ENCODE results near the gene EIF4B. TPM values are rescaled to one million over a fixed set of nuclear protein-coding genes. Genes with fewer than 3 reads are reported as not detected.

The EIF4B gene
- total and polyA plus RNA-seq, 2 of the 13 experiments (the other 11 are each of a cell fraction or from before 2014, with no cell fraction given): 416 to 548 TPM

DNA sequence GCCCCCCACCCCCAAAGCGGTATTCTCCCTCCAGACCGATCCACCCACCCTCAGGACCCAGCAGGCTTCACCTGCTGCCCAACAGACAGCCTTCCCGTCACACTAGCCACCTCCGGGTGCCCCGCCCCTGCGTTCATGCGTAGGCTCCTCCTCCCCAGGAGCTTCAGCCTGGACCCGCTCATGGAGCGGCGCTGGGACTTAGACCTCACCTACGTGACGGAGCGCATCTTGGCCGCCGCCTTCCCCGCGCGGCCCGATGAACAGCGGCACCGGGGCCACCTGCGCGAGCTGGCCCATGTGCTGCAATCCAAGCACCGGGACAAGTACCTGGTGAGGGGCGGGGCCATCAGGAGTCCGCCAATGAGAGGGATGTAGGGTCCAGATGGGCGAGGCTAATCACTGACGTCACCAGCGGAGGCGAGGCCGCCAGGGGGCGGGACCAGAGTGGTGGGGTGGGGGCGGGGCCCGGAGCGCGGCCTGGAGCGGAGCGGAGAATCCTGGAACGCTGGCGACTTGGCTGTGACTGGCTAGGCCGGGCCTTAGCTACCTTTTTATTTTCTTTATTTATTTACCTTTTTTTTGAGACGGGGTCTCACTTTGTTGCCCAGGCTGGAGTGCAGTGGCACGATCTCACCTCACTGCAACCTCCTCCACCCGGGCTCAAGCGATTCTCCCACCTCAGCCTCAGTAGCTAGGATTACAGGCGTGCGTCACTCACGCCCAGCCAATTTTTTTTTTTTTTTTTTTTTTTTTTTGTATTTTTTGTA, 48.0 kb downstream of the EIF4B start:
- 66% methylated on average over 30 of the region's 48 CpGs for WGBS (ENCODE audit: low lambda C conversion rate)
- peak overlapping the region; percentile 66 for H3K9ac ChIP-seq (ENCODE audit: insufficient read depth, low read depth, low read length)
- peak; percentile 83 for DNase-seq (ENCODE audit: low spot score)
- intact Hi-C loops (cut with micrococcal nuclease; ENCODE audit: unreplicated experiment) (no loop called here), in situ Hi-C loops (cut with HindIII; ENCODE audit: extremely low pct_ligation_motif_present, low pct_unique_long_range_greater_than_20kb) (no loop called here)
- no TSS peak for BruUV-seq (replicated peaks)
- peaks cover 18% of the 10 kb centered on the region for H3K79me2 ChIP-seq (ENCODE audit: insufficient read depth, low read length)
- no peaks in the 10 kb centered on the region for H4K20me1 ChIP-seq (ENCODE audit: insufficient read depth, low read length)
- H3K27ac ChIP-seq (ENCODE audit: extremely low read length, insufficient read depth, low read length): peak overlapping the region; percentile 69
- peak overlapping the region; percentile 52 to 73 (median 60); a peak in 5 of 6 replicates for H3K4me3 ChIP-seq (replicated peaks in 1 of 3; ENCODE audit: insufficient read depth in 1 of 3, low read depth in 2 of 3, low read length in 3 of 3)
- ChIA-PET CTCF (ENCODE audit: low intra/inter-chr PET ratio, low total read pairs) (no interaction called here), POLR2A (interaction anchor here (0.8 to 8.3 kb wide), 10 partner anchors 7 to 126 kb away, joined by 4 to 83 read pairs (median 8); partner anchors contain the start of genes CSAD, EIF4B, SOAT2 and SPRYD3)
- 0 out of 5 replicates have a peak, but pooled peaks cover 0 to 7% of the 10 kb centered on the region in 2 experiments for H3K36me3 ChIP-seq (replicated peaks in 1 of 2; ENCODE audit: control insufficient read depth in 1 of 2, insufficient read depth in 2 of 2, low read length in 2 of 2)
- peak; percentile 28 for FAIRE-seq
- peak; percentile 19 for ATAC-seq
- no peaks in the 10 kb centered on the region for H3K9me3 ChIP-seq (ENCODE audit: low read length)
- peak overlapping the region; percentile 71 for H3K4me2 ChIP-seq (ENCODE audit: low read depth, low read length)
- peaks cover 40% of the 10 kb centered on the region for H3K4me1 ChIP-seq (ENCODE audit: insufficient read depth, low read length)
- no peak overlapping the region for H2AFZ ChIP-seq (ENCODE audit: low read length)
- no peaks in the 10 kb centered on the region for H3K27me3 ChIP-seq (ENCODE audit: control insufficient read depth in 1 of 2, insufficient read depth in 2 of 2, low read length in 2 of 2)
- TF ChIP-seq RFX5 (IDR thresholded peaks at IDR 0.05; ENCODE audit: low read depth, low read length) (peak; percentile 35; the same call in 1 of the 2 replicates), CREM (IDR thresholded peaks at IDR 0.05) (peak; percentile 23; the same call in 1 of the 2 replicates), CREM (CRISPR knock-in tag; IDR thresholded peaks at IDR 0.05) (no peak), MAF1 (CRISPR knock-in tag; IDR thresholded peaks at IDR 0.05; ENCODE audit: borderline replicate concordance) (no peak), BHLHE40 (IDR thresholded peaks at IDR 0.05; ENCODE audit: low read length) (no peak), HNRNPLL (IDR thresholded peaks at IDR 0.05; ENCODE audit: low read depth, low read length, poor library complexity, severe bottlenecking) (peak; percentile 52), SP1 (IDR thresholded peaks at IDR 0.05) (no peak), SP1 (CRISPR knock-in tag; IDR thresholded peaks at IDR 0.05) (peak; percentile 48; the same call in 1 of the 2 replicates), RFXAP (CRISPR knock-in tag; IDR thresholded peaks at IDR 0.05; ENCODE audit: borderline replicate concordance) (0 out of 2 replicates have a peak, but pooled peaks have one; percentile 16), ZZZ3 (CRISPR knock-in tag; IDR thresholded peaks at IDR 0.05; ENCODE audit: borderline replicate concordance) (no peak), KDM2A (CRISPR knock-in tag; IDR thresholded peaks at IDR 0.05; ENCODE audit: borderline replicate concordance, low read depth) (peak; percentile 38; the same call in 1 of the 2 replicates), ZNF350 (CRISPR knock-in tag; IDR thresholded peaks at IDR 0.05; ENCODE audit: borderline replicate concordance, low read depth) (peak; percentile 37; the same call in 1 of the 2 replicates), KLF6 (CRISPR knock-in tag; IDR thresholded peaks at IDR 0.05) (0 out of 2 replicates have a peak, but pooled peaks have one; percentile 7), SMAD1 (CRISPR knock-in tag; IDR thresholded peaks at IDR 0.05; ENCODE audit: borderline replicate concordance, low read depth) (0 out of 2 replicates have a peak, but pooled peaks have one; percentile 28)
- TF ChIP-seq, protein P1, sequence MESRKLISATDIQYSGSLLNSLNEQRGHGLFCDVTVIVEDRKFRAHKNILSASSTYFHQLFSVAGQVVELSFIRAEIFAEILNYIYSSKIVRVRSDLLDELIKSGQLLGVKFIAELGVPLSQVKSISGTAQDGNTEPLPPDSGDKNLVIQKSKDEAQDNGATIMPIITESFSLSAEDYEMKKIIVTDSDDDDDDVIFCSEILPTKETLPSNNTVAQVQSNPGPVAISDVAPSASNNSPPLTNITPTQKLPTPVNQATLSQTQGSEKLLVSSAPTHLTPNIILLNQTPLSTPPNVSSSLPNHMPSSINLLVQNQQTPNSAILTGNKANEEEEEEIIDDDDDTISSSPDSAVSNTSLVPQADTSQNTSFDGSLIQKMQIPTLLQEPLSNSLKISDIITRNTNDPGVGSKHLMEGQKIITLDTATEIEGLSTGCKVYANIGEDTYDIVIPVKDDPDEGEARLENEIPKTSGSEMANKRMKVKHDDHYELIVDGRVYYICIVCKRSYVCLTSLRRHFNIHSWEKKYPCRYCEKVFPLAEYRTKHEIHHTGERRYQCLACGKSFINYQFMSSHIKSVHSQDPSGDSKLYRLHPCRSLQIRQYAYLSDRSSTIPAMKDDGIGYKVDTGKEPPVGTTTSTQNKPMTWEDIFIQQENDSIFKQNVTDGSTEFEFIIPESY (CRISPR knock-in tag; IDR thresholded peaks at IDR 0.05): peak; percentile 47; the same call in 1 of the 2 replicates
- TF ChIP-seq, protein P2, sequence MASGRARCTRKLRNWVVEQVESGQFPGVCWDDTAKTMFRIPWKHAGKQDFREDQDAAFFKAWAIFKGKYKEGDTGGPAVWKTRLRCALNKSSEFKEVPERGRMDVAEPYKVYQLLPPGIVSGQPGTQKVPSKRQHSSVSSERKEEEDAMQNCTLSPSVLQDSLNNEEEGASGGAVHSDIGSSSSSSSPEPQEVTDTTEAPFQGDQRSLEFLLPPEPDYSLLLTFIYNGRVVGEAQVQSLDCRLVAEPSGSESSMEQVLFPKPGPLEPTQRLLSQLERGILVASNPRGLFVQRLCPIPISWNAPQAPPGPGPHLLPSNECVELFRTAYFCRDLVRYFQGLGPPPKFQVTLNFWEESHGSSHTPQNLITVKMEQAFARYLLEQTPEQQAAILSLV (CRISPR knock-in tag; IDR thresholded peaks at IDR 0.05; ENCODE audit: borderline replicate concordance): no peak
- TF ChIP-seq, protein P3, sequence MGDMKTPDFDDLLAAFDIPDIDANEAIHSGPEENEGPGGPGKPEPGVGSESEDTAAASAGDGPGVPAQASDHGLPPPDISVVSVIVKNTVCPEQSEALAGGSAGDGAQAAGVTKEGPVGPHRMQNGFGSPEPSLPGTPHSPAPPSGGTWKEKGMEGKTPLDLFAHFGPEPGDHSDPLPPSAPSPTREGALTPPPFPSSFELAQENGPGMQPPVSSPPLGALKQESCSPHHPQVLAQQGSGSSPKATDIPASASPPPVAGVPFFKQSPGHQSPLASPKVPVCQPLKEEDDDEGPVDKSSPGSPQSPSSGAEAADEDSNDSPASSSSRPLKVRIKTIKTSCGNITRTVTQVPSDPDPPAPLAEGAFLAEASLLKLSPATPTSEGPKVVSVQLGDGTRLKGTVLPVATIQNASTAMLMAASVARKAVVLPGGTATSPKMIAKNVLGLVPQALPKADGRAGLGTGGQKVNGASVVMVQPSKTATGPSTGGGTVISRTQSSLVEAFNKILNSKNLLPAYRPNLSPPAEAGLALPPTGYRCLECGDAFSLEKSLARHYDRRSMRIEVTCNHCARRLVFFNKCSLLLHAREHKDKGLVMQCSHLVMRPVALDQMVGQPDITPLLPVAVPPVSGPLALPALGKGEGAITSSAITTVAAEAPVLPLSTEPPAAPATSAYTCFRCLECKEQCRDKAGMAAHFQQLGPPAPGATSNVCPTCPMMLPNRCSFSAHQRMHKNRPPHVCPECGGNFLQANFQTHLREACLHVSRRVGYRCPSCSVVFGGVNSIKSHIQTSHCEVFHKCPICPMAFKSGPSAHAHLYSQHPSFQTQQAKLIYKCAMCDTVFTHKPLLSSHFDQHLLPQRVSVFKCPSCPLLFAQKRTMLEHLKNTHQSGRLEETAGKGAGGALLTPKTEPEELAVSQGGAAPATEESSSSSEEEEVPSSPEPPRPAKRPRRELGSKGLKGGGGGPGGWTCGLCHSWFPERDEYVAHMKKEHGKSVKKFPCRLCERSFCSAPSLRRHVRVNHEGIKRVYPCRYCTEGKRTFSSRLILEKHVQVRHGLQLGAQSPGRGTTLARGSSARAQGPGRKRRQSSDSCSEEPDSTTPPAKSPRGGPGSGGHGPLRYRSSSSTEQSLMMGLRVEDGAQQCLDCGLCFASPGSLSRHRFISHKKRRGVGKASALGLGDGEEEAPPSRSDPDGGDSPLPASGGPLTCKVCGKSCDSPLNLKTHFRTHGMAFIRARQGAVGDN (CRISPR knock-in tag; IDR thresholded peaks at IDR 0.05): peak; percentile 77
